DMS153 treated with DMSO at 0.1 percent for 48 hours (cell line): ENCODE results near the gene TAGLN2.

Source experiments
- DNase-seq: peaks from one replicate; lab custom pipeline; 2025; ENCODE audit not compliant: unreplicated experiment; lab: John Stamatoyannopoulos, UW

The TAGLN2 gene

DNA sequence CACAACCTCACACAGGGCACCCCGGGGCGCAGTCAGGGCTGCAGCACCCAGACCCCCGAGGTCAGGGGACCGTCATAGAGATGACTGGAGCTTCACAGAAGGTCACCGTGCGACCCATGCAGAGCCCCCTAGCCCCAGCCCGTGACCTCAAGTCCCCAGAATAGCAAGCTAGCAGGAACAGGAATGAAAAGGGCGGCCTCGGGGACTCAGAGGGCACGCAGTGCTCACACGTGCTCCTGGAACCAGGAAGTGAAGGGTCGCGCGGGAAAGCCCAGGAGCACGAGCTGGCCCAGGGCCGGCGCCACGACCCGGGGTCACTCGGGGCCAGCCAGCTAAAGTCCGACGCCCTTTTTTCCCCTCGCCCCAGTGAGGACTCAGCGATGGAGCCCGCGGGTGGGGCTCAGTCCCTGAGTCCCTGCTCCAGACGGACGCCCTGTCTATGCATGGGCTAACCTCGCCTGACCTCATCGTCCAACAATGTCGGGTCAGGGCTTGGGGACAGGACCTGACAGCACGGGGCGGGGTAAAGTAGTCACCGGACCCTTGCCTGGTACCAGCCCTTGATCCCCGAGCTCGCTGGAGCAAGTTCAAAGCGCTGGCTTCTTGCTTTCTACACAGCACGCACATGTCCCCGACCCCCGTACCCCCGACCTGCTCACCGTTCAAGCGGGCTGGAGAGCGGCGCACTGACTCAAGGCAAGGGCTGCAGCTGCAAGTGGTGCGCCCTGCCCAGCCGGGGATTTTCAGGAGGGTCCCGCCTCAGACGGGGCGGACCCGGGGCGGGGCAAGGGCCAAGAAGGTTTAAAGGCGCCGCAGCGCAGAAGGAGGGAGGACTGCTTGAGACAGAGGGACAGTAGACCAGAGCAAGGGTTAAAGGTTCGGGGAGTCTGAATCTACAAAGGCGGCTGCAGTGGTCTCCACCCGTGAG lies at the start of gene TAGLN2:
Gene TAGLN2 (minus strand): TSS at position 717 of the 928 bp plus-strand sequence. CDS start 4,998 bp downstream, outside the sequence.
- DNase-seq: peak; percentile 78

GRCh38 chr1:159974350-159974965 lies 49.2 kb upstream of the TAGLN2 start:
- DNase-seq: no peak

- DNase-seq: no peak
These were observed 48.1 kb upstream of the TAGLN2 start for GRCh38 chr1:159973350-159973940.

GRCh38 chr1:159972443-159973205 lies 47.3 kb upstream of the TAGLN2 start:
- no peak for DNase-seq

DNA sequence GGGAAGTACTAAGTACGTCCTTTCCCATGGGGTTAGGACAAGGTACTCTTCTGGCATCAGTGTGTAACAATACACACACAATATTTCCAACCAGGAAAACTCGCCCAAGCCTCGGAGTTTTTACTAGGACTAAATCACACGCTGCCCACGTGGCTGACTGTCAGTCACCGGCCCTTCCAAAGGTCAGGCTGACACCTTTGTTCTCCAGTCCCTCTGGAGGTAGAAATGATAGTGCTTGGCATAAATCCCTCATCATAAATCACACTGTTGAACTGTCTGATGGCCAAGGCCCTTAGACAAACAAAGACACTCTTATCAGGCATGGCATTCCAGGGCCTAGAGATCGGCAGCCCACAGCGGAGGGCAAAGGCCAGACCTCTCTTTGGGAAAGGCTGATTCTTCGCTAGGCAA lies 45.6 kb upstream of the TAGLN2 start:
- peak; percentile 17 for DNase-seq

DNA sequence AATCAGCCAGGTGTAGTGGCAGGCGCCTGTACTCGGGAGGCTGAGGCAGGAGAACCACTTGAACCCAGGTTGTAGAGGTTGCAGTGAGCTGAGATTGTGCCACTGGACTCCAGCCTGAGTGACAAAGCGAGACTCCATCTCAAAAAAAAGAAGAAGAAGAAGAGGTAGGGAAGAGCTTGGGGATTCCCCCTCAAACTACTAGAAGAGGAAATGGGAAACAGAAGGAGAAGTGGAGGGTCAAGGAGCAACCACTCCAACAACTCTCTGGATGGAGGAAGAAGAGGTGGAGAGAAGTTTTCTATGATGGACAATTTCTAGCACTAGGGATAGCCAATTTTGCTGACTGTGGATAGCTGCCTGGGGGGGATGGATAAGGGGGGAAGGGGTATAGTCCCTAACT lies 43.6 kb upstream of the TAGLN2 start:
- no peak for DNase-seq

DNA sequence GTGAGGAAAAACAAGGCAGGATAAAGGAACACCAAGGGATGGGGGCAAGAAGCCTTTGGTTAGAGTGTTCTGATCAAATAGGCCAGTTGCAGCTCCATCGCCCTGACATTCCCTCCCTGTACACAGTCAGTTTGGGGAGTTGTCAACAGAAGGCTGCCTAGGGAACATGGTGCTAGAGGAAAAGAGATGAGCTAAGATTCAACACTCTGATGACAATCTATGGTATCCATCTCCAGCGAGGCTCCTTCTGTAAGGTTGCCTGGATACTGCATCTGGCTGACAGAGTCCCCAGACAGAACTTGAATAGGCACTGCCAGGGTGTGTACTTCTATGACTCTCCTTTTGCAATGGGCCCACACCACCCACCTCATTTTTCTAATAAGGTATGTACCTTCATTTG lies 40.0 kb upstream of the TAGLN2 start:
- DNase-seq: no peak

- no peak for DNase-seq
These were observed 38.8 kb upstream of the TAGLN2 start for GRCh38 chr1:159964144-159964543.

DNA sequence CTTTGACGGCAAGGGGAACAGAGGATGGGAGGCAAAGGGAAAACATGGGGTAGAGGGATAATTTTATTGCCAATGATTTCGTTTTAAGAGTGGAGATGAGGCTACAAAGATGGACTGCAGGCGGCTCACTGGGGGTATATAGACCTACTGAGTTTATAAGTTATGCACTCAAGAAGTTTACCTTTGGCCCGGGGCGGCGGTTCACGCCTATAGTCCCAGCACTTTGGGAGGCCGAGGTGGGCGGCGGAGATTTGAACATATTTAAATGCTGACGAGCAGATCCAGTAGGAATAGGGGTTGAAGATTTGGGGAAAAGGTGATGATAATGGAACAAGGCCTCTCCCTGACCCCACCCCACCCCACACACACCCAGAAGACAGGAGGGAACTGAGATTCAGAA lies 36.9 kb upstream of the TAGLN2 start:
- no peak for DNase-seq

DNA sequence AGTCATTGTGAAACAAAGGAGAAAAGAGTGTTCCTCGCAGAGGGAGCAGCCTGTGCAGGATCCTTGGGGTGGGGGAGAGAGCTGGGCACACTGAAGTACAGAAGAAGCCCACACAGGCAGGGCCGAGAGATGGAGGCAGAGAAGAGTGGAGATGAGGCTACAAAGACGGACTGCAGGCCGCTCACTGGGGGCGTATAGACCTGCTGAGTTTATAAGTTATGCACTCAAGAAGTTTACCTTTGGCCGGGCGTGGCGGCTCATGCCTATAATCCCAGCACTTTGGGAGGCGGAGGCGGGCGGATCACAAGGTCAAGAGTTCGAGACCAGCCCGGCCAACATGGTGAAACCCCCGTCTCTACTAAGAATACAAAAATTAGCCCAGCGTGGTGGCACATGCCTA lies 36.3 kb upstream of the TAGLN2 start:
- no peak for DNase-seq

DNA sequence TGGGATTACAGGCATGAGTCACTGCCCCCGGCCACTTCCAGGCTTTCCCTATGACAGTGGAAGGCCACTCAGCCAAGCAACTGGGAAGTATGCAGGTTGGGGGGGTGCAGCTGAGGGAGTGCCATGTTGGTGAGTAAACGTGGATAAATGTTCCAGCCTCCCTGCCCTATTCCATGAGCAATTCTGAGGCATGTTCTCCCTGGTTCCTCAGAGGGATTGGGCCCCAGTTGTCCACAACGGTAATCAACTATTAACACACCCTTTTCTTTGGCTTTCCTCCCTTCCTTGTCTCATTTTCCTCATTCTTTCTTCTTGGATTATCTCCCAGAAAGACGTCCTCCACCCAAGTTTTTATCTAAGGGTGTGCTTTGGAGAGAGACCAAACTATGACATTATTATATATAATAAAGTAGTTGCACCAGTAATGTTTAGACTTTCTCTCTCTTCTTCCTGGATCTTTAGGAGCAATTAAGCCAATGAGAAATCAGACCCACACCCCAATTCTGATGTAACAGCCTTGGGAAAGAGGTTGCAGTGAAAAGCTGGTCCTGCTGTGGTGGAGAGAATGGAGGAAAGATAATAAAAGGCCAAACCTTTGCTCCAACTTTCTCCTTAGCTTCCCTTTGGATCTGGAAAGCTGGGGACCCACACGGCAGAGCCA lies 35.5 kb upstream of the TAGLN2 start:
- no peak for DNase-seq

- no peak for DNase-seq
These were observed 34.1 kb upstream of the TAGLN2 start for GRCh38 chr1:159959451-159959850.

DNA sequence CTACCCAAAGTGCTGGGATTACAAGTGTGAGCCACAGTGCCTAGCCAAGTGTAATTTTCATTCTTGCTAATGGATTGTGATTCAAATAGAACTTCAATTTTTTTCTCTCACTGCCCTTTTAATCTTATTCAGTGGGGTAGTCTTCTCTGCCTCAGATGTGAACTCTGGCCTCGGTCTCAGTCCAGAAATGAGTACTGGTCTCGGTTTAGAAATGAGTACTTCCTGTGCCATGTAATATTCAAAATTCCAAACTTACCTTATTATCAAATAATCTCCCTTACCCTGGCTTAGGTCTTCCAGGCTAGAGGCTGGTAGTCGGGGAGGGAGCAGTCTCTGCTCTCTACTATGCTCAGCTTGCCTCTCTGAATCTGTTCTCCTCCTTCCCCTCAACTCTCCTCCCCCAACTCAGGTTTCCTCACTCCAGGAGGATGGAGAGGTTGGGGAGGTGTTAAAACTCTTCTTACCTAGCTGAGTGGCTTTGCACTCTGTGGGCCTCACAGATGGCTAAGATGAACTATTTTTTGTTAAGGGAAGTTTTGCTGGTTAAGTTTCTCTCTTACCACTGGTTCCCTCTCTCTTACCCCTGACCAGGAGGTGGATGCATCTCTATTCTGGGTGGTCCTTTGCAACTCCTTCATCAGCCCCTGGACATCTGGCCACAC lies 33.5 kb upstream of the TAGLN2 start:
- no peak for DNase-seq

DNA sequence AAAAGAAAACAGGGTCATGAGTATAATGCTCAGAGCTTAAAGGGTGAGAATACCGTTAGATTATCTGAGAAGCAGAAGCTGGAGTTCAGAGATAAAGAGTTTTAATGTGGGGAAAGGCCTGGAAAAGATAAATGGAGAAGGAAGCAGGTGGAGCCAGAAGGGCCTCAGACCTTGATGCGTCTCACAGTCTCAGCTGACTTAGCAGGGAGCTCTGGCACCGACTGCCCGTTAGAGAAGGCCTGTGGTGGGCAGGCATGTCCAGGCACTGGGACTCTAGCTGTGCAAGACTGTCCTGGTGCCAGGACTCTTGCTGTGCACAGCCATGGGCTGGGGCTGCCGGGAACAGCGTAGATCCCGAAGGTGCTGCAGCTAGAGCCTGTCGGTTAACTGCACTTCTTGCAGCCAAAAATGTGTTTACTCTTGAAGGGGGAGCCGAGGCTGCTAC lies 32.5 kb upstream of the TAGLN2 start:
- DNase-seq: no peak

DNA sequence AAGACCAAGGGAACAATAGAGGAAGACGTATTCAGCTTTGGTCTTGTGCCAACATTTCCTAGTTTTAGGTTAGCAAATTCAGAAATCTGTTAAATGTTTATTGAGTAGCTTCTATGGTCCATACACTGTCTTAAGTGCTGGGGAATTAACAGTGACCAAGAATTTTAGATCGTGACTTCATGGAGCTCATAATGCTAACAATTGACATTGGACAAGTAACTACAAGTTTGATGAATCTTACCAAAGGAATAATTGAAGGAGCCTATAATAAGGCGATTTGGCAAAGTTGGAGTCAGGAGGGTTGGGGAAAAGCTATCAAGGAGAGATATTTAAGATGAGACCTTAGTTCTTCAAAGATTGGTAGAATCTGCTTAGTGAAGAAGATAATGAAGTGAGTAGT lies 30.1 kb upstream of the TAGLN2 start:
- DNase-seq: no peak

GRCh38 chr1:159953536-159954515 lies 28.5 kb upstream of the TAGLN2 start, which contains the start of gene SLAMF9:
Gene SLAMF9, minus strand, starts transcription at chr1:159954237. Its CDS starts 100 bp downstream, at chr1:159954137.
- no peak for DNase-seq

DNA sequence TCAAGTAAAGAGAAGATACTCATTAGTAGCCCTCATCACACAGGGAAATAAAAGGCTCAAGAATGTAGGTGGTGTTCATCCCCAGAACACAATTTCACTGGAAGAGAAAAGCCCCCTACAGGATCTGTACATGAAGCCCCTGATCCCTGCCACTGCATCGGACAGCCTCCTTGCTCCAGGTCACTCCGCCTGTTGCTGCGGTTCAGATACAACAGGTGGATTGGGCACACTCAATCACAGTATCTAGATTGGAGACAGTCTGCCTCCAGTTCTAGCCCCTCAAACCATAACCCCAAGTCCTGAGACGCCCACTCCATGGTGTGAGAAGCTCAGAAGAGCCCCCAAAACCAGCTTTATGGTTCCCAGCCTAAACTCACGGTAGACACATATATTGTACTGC lies 27.6 kb upstream of the TAGLN2 start:
- no peak for DNase-seq

GRCh38 chr1:159951551-159951950 lies 26.2 kb upstream of the TAGLN2 start:
- DNase-seq: no peak

- DNase-seq: no peak
These were observed 25.7 kb upstream of the TAGLN2 start for GRCh38 chr1:159951016-159951415.
